Right atrium auricular region (tissue), 2 donors: ENCODE measurements around the gene TLK2. TPM values are rescaled to one million over a fixed set of nuclear protein-coding genes. Genes with fewer than 3 reads are reported as not detected.

Source experiments
- DNase-seq: peaks from one replicate; pipeline ENCODE4 v3.0.0-alpha.2; 2019; ENCODE audit warnings: low spot score
- H3K27ac ChIP-seq, 2 donors: fragments of 200-600 bp; sonication (generic); 1 replicate in 1 of 2; 2 replicates in 1 of 2; pipeline ENCODE4 v1.5.1; 2016 to 2019
- H3K27me3 ChIP-seq, 2 donors: fragments of 200-600 bp; sonication (generic); one replicate each; pipeline versions ENCODE4 v1.5.1 to v1.6.0; 2017 to 2019
- H3K36me3 ChIP-seq: fragments of 200-600 bp; sonication (generic); one replicate; pipeline ENCODE4 v1.5.1; 2016
- H3K4me1 ChIP-seq, 2 donors: fragments of 200-600 bp; sonication (generic); one replicate each; pipeline versions ENCODE4 v1.5.1 to v1.6.0; 2017 to 2019
- H3K4me3 ChIP-seq, 2 donors: fragments of 200-600 bp; sonication (generic); 1 replicate in 1 of 2; 2 replicates in 1 of 2; pipeline ENCODE4 v1.5.1; 2017 to 2019; ENCODE audit warnings: mild to moderate bottlenecking in 1 of 2, moderate library complexity in 1 of 2
- H3K9me3 ChIP-seq, 2 donors: fragments of 200-600 bp; sonication (generic); one replicate each; pipeline ENCODE4 v1.5.1; 2019
- CTCF ChIP-seq, 2 donors: fragments of 200-600 bp; sonication (generic); IDR thresholded peaks; one replicate each; pipeline ENCODE4 v1.5.1; 2019; ENCODE audit warnings: antibody characterized with exemption in 2 of 2
- total RNA-seq, 2 donors: library from RNA; depleted of rRNA; stranded (reverse); fragments of >200 nt; gene quantifications; one replicate each; pipeline ENCODE4 v1.1.0, GENCODE V29; 2016

Gene TLK2
- total RNA-seq, 2 donors from 2014 or later, result 22.3 to 28.3 TPM

- Histone ChIP-seq H3K27ac (no peak overlapping the region), H3K4me1 (peaks cover 0 to 15% of the 10 kb centered on the region in 2 donors), H3K4me3 (no peak overlapping the region), H3K9me3 (peaks cover 0 to 12% of the 10 kb centered on the region in 2 donors), H3K27me3 (no peaks in the 10 kb centered on the region), H3K36me3 (no peaks in the 10 kb centered on the region)
- no peak for TF ChIP-seq CTCF (IDR thresholded peaks at IDR 0.05)
- DNase-seq, result no peak
Observed at GRCh38 chr17:62658136-62658920, 179.7 kb downstream of the TLK2 start.

- Histone ChIP-seq H3K27me3 (no peaks in the 10 kb centered on the region), H3K36me3 (no peaks in the 10 kb centered on the region), H3K27ac (no peak overlapping the region), H3K9me3 (peaks cover 0 to 12% of the 10 kb centered on the region in 2 donors), H3K4me3 (no peak overlapping the region), H3K4me1 (no peaks in the 10 kb centered on the region)
- no peak for TF ChIP-seq CTCF (IDR thresholded peaks at IDR 0.05)
- no peak for DNase-seq
Observed at GRCh38 chr17:62660629-62661118, 182.0 kb downstream of the TLK2 start.

- Histone ChIP-seq H3K27ac (no peak overlapping the region), H3K4me3 (no peak overlapping the region), H3K9me3 (peaks cover 0 to 12% of the 10 kb centered on the region in 2 donors), H3K4me1 (no peaks in the 10 kb centered on the region), H3K36me3 (no peaks in the 10 kb centered on the region), H3K27me3 (no peaks in the 10 kb centered on the region)
- TF ChIP-seq CTCF (IDR thresholded peaks at IDR 0.05), result no peak
- DNase-seq, result no peak
Observed at GRCh38 chr17:62661337-62661736, 182.7 kb downstream of the TLK2 start.

- H3K4me1 ChIP-seq, result no peaks in the 10 kb centered on the region
- TF ChIP-seq CTCF (IDR thresholded peaks at IDR 0.05), result no peak
- H3K36me3 ChIP-seq, result no peaks in the 10 kb centered on the region
- H3K9me3 ChIP-seq, result peaks cover 0 to 12% of the 10 kb centered on the region in 2 donors
- H3K27me3 ChIP-seq, result no peaks in the 10 kb centered on the region
- no peak overlapping the region for H3K27ac ChIP-seq
- no peak overlapping the region for H3K4me3 ChIP-seq
- DNase-seq, result no peak
Observed at GRCh38 chr17:62662855-62663254, 184.2 kb downstream of the TLK2 start.

Other genes starting within 250 kb of the TLK2 start
- not detected for gene EFCAB3, start 98.3 kb upstream of the TLK2 start, total RNA-seq
- 10 to 100 TPM; 11.3 to 11.9 TPM for gene METTL2A, start 54.9 kb upstream of the TLK2 start, total RNA-seq
- 10 to 100 TPM; 43.8 to 46.7 TPM for gene MRC2, start 148.8 kb downstream of the TLK2 start, total RNA-seq